Astrocyte (in vitro differentiated cells and primary cell): ENCODE results near the gene CPXM2.

ENCODE experiments used
- CTCF ChIP-seq: IDR thresholded peaks from 2 replicates; pipeline ENCODE4 v1.5.1; 2011; ENCODE audit warnings: low read depth, mild to moderate bottlenecking, inconsistent platforms, low read length, moderate library complexity; ENCODE audit not compliant: insufficient read depth
- EZH2 ChIP-seq: IDR thresholded peaks from 2 replicates; pipeline ENCODE4 v1.6.1; 2012; ENCODE audit warnings: mild to moderate bottlenecking, low read length, inconsistent platforms; ENCODE audit not compliant: insufficient read depth

GRCh38 chr10:123766012-123766411, 125.6 kb downstream of the CPXM2 start:
- TF ChIP-seq CTCF, result no peak
- no peak for TF ChIP-seq EZH2
